Testis (tissue), 2 donors: ENCODE data around the gene DTNB.

Source experiments
- CTCF ChIP-seq, 3 experiments: fragments of 450-650 bp in 2 of 3; fragments of 200-600 bp in 1 of 3; sonication (generic) in 1 of 3; IDR thresholded peaks; one replicate each; pipeline ENCODE4 v1.5.1; 2016 to 2019; ENCODE audit warnings: antibody characterized with exemption in 3 of 3, mild to moderate bottlenecking in 2 of 3, moderate library complexity in 1 of 3
- POLR2A ChIP-seq: fragments of 450-650 bp; IDR thresholded peaks from one replicate; pipeline ENCODE4 v1.6.1; 2017; ENCODE audit warnings: antibody characterized with exemption, mild to moderate bottlenecking, moderate library complexity

DNA sequence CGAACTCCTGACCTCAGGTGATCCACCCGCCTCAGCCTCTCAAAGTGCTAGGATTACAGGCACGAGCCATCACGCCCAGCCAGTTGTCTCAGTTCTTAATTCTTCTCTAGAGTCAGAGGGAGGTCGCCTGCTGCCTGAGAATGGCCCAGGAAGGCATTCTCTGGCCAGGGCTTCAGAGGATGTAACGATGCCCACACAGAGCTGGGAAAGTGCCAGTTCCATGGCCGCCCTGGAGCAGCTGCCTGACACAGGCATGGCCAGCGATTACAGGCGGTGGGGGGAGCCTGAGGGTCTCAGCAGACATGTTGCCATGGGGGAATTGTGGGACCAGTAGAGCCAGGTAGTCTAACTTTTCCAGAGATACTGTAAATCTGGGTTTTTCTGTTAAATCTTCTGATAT is 306.1 kb downstream of the DTNB start:
- TF ChIP-seq CTCF (IDR thresholded peaks at IDR 0.05) (no peak), POLR2A (no peak)
